ENCODE results near the gene HCN4.

- TF ChIP-seq CTCF (IDR thresholded peaks at IDR 0.05) (no peak), POLR2A (IDR thresholded peaks at IDR 0.05) (no peak)
These were observed 30.7 kb downstream of the HCN4 start for GRCh38 chr15:73338058-73338457.

Measured in esophagus squamous epithelium (tissue), 4 donors.